SK-N-SH treated with all-trans-retinoic acid at 6 μM for 48 hours (cell line): ENCODE data around the gene ARSK.

Source experiments
- ARNTL ChIP-seq: fragments of 450-650 bp; formaldehyde crosslinking; IDR thresholded peaks from 2 replicates; pipeline ENCODE4 v1.5.0; 2020; ENCODE audit warnings: low read depth, mild to moderate bottlenecking, moderate library complexity, borderline replicate concordance
- BACH2 ChIP-seq: fragments of 250-450 bp; sonication (Bioruptor Pico); IDR thresholded peaks from 2 replicates; pipeline ENCODE4 v1.9.0; 2021; ENCODE audit warnings: mild to moderate bottlenecking, borderline replicate concordance
- CREB5 ChIP-seq: fragments of 250-450 bp; sonication (Bioruptor Pico); IDR thresholded peaks from 2 replicates; pipeline ENCODE4 v1.5.1; 2020; ENCODE audit warnings: low read depth, mild to moderate bottlenecking, moderate library complexity
- PATZ1 ChIP-seq: fragments of 250-450 bp; sonication (Bioruptor Pico); IDR thresholded peaks from 2 replicates; pipeline ENCODE4 v1.8.0; 2020; ENCODE audit warnings: mild to moderate bottlenecking, moderate library complexity, borderline replicate concordance
- POU6F1 ChIP-seq: fragments of 250-450 bp; sonication (Bioruptor Pico); IDR thresholded peaks from 2 replicates; pipeline ENCODE4 v1.8.0; 2021; ENCODE audit warnings: low read depth, mild to moderate bottlenecking, moderate library complexity, borderline replicate concordance
- PPARA ChIP-seq: fragments of 250-450 bp; sonication (Bioruptor Pico); IDR thresholded peaks from 2 replicates; pipeline ENCODE4 v1.5.0; 2020; ENCODE audit warnings: mild to moderate bottlenecking, borderline replicate concordance
- RARB ChIP-seq: fragments of 250-450 bp; sonication (Bioruptor Pico); IDR thresholded peaks from 2 replicates; pipeline ENCODE4 v1.8.0; 2021; ENCODE audit warnings: mild to moderate bottlenecking, moderate library complexity
- TOX ChIP-seq: fragments of 250-450 bp; sonication (Bioruptor Pico); IDR thresholded peaks from 2 replicates; pipeline ENCODE4 v1.8.0; 2021; ENCODE audit warnings: mild to moderate bottlenecking, moderate library complexity, borderline replicate concordance
- TSHZ2 ChIP-seq: fragments of 250-450 bp; sonication (Bioruptor Pico); IDR thresholded peaks from 2 replicates; pipeline ENCODE4 v1.5.0; 2020; ENCODE audit warnings: mild to moderate bottlenecking, moderate library complexity
- ZFP3 ChIP-seq: fragments of 250-450 bp; sonication (Bioruptor Pico); IDR thresholded peaks from 2 replicates; pipeline ENCODE4 v1.5.0; 2020; ENCODE audit warnings: mild to moderate bottlenecking, moderate library complexity
- ZFP30 ChIP-seq: fragments of 450-650 bp; formaldehyde crosslinking; IDR thresholded peaks from 2 replicates; pipeline ENCODE4 v1.5.0; 2022; ENCODE audit warnings: mild to moderate bottlenecking, moderate library complexity
- ZNF565 ChIP-seq: fragments of 450-650 bp; formaldehyde crosslinking; conservative IDR thresholded peaks from 2 replicates; pipeline ENCODE4 v1.5.0; 2020; ENCODE audit warnings: low read depth, mild to moderate bottlenecking, moderate library complexity
- ZNF8 ChIP-seq: fragments of 450-650 bp; formaldehyde crosslinking; IDR thresholded peaks from 2 replicates; pipeline ENCODE4 v1.5.0; 2020; ENCODE audit warnings: mild to moderate bottlenecking, moderate library complexity

GRCh38 chr5:95630394-95630917 lies 75.6 kb downstream of the ARSK start:
- TF ChIP-seq PATZ1 (CRISPR knock-in tag) (no peak), ZFP3 (CRISPR knock-in tag) (no peak), CREB5 (CRISPR knock-in tag) (no peak), RARB (no peak), ZFP30 (CRISPR knock-in tag) (no peak), ZNF8 (CRISPR knock-in tag) (no peak), ARNTL (CRISPR knock-in tag) (no peak), ZNF565 (no peak), POU6F1 (CRISPR knock-in tag) (no peak), TOX (CRISPR knock-in tag) (no peak), TSHZ2 (CRISPR knock-in tag) (no peak), PPARA (CRISPR knock-in tag) (no peak), BACH2 (no peak)
